ENCODE measurements around the gene ZNF766. TPM values are rescaled to one million over a fixed set of nuclear protein-coding genes. Genes with fewer than 3 reads are reported as not detected.
A peak's percentile ranks its signal among the peaks of the same experiment; 100 is the strongest.
"Not testable (repeated sequence)": the region's sequence is repeated elsewhere in the genome, so short reads cannot be mapped to it uniquely, and the experiment has no call there.

ZNF766 gene
- total RNA-seq, 1 experiment from 2014 or later: 32.9 TPM

DNA sequence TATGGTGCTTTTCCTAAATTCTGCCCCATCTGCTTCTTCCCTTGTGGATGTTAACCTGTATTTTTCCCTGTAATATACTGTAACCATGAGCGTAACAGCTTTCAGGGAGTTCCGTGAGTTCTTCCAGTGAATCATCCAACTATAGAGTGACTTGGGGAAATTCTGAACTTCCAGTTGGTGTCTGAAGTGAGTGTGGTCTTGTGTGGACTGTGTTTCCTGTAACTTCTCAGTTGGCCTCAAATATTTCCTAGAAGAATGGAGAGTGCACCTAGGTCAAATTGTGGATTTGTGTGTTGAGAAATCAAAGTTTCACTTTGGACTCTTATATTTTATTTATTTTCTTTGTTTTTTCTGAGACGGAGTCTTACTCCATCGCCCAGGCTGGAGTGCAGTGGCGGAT, 11.0 kb upstream of the ZNF766 start:
- no peak for TF ChIP-seq SMAD3 (CRISPR knock-in tag; IDR thresholded peaks at IDR 0.05; ENCODE audit: borderline replicate concordance)
- no peak for TF ChIP-seq ETV6 (CRISPR knock-in tag; IDR thresholded peaks at IDR 0.05)
- no peak for TF ChIP-seq TEAD1 (CRISPR knock-in tag; IDR thresholded peaks at IDR 0.05)
- no peak for TF ChIP-seq FOXJ3 (CRISPR knock-in tag; IDR thresholded peaks at IDR 0.05; ENCODE audit: borderline replicate concordance)
- TF ChIP-seq IRF2 (CRISPR knock-in tag; IDR thresholded peaks at IDR 0.05; ENCODE audit: borderline replicate concordance, low read depth): no peak
- no peak for TF ChIP-seq RELA (CRISPR knock-in tag; IDR thresholded peaks at IDR 0.05; ENCODE audit: borderline replicate concordance)
- TF ChIP-seq KAT7 (CRISPR knock-in tag; IDR thresholded peaks at IDR 0.05; ENCODE audit: borderline replicate concordance): no peak
- TF ChIP-seq, protein P1, sequence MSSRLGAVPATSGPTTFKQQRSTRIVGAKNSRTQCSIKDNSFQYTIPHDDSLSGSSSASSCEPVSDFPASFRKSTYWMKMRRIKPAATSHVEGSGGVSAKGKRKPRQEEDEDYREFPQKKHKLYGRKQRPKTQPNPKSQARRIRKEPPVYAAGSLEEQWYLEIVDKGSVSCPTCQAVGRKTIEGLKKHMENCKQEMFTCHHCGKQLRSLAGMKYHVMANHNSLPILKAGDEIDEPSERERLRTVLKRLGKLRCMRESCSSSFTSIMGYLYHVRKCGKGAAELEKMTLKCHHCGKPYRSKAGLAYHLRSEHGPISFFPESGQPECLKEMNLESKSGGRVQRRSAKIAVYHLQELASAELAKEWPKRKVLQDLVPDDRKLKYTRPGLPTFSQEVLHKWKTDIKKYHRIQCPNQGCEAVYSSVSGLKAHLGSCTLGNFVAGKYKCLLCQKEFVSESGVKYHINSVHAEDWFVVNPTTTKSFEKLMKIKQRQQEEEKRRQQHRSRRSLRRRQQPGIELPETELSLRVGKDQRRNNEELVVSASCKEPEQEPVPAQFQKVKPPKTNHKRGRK (CRISPR knock-in tag; IDR thresholded peaks at IDR 0.05; ENCODE audit: borderline replicate concordance): no peak
- POLR2A ChIA-PET: no interaction called here
- H3K27ac Mint-ChIP-seq: no peak overlapping the region
- ATAC-seq (no peak), DNase-seq (ENCODE audit: low spot score) (no peak)
- CTCF ChIA-PET: no interaction called here
- H3K36me3 Mint-ChIP-seq: no peaks in the 10 kb centered on the region; the same call in 1 of the 2 replicates
- H3K27me3 Mint-ChIP-seq (ENCODE audit: low read depth): peaks cover 16% of the 10 kb centered on the region
- peaks cover 17% of the 10 kb centered on the region for H3K9me3 Mint-ChIP-seq
- H3K4me1 Mint-ChIP-seq: no peaks in the 10 kb centered on the region
- no peak overlapping the region for H3K4me3 Mint-ChIP-seq

DNA sequence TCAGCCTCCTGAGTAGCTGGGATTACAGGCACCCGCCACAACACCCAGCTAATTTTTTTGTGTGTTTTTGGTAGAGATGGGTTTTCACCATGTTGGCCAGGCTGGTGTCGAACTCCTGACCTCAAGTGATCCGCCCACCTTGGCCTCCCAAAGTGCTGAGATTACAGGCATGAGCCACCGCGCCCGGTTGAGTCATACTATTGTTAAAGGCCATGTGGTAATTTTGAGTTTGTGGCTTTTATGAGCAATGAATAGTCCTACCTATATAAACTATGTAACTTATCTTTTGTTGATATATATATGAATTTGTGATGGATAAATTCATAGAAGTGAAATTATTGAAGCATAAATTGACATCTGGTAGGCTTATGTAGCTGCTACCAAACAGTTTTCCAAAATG, 3.8 kb upstream of the ZNF766 start:
- POLR2A ChIA-PET; ATAC-seq; H3K4me3 Mint-ChIP-seq; H3K27ac Mint-ChIP-seq; H3K9me3 Mint-ChIP-seq; H3K27me3 Mint-ChIP-seq (ENCODE audit: low read depth); H3K36me3 Mint-ChIP-seq; H3K4me1 Mint-ChIP-seq; DNase-seq (ENCODE audit: low spot score): not testable (repeated sequence)
- CTCF ChIA-PET: interaction anchor here (1.1 kb wide), 1 partner anchor 9 kb away, joined by 5 read pairs; no protein-coding TSS in a partner anchor

DNA sequence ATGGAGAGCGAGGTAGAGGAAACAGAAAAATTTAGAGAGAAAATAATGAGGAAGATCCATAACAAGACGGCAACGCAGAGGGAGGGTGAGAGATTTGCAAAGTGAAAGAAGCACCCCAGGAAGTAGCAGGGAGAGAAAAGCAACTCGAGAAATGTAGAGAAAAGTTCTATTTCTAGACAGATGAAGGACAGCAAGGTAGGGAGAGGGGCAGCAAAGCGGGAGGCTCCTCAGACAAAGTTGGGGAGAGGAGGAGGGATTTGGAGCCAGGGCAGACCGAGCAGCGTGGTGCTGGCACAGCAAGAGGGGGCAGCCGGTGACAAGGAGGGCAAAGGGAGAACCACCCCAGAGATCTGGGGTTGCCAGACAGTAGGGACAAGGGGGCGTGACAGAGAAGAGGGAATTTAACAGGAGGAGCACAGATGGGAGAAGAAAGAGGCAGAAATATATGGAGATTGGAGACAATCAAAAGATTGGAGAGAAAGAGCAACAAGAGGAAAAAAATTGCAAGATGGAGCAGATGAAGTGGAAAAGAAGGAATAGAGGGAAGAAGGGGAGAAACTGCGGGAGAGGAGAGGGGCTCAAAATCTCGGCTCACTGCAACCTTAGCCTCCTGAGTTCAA, 989 bp downstream of the ZNF766 start:
- peak overlapping the region; percentile 93 for H3K27ac Mint-ChIP-seq
- peaks cover 28% of the 10 kb centered on the region for H3K4me1 Mint-ChIP-seq
- no peaks in the 10 kb centered on the region; the same call in 1 of the 2 replicates for H3K27me3 Mint-ChIP-seq (ENCODE audit: low read depth)
- TF ChIP-seq EMX1 (CRISPR knock-in tag; IDR thresholded peaks at IDR 0.05) (no peak), ZNF671 (CRISPR knock-in tag; IDR thresholded peaks at IDR 0.05) (no peak), FOXJ3 (CRISPR knock-in tag; IDR thresholded peaks at IDR 0.05; ENCODE audit: borderline replicate concordance) (no peak), KAT7 (CRISPR knock-in tag; IDR thresholded peaks at IDR 0.05; ENCODE audit: borderline replicate concordance) (no peak), MYBL2 (CRISPR knock-in tag; IDR thresholded peaks at IDR 0.05) (no peak), ZNF317 (CRISPR knock-in tag; IDR thresholded peaks at IDR 0.05; ENCODE audit: borderline replicate concordance, low read depth) (no peak), ELF4 (CRISPR knock-in tag; IDR thresholded peaks at IDR 0.05; ENCODE audit: low read depth) (no peak), NFATC4 (CRISPR knock-in tag; IDR thresholded peaks at IDR 0.05) (no peak), ATF1 (CRISPR knock-in tag; IDR thresholded peaks at IDR 0.05) (no peak), NR1H2 (CRISPR knock-in tag; IDR thresholded peaks at IDR 0.05) (no peak)
- TF ChIP-seq, protein P2, sequence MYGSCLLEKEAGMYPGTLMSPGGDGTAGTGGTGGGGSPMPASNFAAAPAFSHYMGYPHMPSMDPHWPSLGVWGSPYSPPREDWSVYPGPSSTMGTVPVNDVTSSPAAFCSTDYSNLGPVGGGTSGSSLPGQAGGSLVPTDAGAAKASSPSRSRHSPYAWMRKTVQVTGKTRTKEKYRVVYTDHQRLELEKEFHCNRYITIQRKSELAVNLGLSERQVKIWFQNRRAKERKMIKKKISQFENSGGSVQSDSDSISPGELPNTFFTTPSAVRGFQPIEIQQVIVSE (CRISPR knock-in tag; IDR thresholded peaks at IDR 0.05; ENCODE audit: borderline replicate concordance): no peak
- TF ChIP-seq, protein P3, sequence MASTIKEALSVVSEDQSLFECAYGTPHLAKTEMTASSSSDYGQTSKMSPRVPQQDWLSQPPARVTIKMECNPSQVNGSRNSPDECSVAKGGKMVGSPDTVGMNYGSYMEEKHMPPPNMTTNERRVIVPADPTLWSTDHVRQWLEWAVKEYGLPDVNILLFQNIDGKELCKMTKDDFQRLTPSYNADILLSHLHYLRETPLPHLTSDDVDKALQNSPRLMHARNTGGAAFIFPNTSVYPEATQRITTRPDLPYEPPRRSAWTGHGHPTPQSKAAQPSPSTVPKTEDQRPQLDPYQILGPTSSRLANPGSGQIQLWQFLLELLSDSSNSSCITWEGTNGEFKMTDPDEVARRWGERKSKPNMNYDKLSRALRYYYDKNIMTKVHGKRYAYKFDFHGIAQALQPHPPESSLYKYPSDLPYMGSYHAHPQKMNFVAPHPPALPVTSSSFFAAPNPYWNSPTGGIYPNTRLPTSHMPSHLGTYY (CRISPR knock-in tag; IDR thresholded peaks at IDR 0.05): no peak
- TF ChIP-seq, protein P4, sequence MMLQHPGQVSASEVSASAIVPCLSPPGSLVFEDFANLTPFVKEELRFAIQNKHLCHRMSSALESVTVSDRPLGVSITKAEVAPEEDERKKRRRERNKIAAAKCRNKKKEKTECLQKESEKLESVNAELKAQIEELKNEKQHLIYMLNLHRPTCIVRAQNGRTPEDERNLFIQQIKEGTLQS (CRISPR knock-in tag; conservative IDR thresholded peaks at IDR 0.05): no peak
- TF ChIP-seq, protein P5, sequence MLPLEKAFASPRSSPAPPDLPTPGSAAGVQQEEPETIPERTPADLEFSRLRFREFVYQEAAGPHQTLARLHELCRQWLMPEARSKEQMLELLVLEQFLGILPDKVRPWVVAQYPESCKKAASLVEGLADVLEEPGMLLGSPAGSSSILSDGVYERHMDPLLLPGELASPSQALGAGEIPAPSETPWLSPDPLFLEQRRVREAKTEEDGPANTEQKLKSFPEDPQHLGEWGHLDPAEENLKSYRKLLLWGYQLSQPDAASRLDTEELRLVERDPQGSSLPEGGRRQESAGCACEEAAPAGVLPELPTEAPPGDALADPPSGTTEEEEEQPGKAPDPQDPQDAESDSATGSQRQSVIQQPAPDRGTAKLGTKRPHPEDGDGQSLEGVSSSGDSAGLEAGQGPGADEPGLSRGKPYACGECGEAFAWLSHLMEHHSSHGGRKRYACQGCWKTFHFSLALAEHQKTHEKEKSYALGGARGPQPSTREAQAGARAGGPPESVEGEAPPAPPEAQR (CRISPR knock-in tag; IDR thresholded peaks at IDR 0.05): no peak
- TF ChIP-seq, protein P6, sequence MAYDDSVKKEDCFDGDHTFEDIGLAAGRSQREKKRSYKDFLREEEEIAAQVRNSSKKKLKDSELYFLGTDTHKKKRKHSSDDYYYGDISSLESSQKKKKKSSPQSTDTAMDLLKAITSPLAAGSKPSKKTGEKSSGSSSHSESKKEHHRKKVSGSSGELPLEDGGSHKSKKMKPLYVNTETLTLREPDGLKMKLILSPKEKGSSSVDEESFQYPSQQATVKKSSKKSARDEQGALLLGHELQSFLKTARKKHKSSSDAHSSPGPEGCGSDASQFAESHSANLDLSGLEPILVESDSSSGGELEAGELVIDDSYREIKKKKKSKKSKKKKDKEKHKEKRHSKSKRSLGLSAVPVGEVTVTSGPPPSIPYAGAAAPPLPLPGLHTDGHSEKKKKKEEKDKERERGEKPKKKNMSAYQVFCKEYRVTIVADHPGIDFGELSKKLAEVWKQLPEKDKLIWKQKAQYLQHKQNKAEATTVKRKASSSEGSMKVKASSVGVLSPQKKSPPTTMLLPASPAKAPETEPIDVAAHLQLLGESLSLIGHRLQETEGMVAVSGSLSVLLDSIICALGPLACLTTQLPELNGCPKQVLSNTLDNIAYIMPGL (CRISPR knock-in tag; IDR thresholded peaks at IDR 0.05): no peak
- TF ChIP-seq, protein P7, sequence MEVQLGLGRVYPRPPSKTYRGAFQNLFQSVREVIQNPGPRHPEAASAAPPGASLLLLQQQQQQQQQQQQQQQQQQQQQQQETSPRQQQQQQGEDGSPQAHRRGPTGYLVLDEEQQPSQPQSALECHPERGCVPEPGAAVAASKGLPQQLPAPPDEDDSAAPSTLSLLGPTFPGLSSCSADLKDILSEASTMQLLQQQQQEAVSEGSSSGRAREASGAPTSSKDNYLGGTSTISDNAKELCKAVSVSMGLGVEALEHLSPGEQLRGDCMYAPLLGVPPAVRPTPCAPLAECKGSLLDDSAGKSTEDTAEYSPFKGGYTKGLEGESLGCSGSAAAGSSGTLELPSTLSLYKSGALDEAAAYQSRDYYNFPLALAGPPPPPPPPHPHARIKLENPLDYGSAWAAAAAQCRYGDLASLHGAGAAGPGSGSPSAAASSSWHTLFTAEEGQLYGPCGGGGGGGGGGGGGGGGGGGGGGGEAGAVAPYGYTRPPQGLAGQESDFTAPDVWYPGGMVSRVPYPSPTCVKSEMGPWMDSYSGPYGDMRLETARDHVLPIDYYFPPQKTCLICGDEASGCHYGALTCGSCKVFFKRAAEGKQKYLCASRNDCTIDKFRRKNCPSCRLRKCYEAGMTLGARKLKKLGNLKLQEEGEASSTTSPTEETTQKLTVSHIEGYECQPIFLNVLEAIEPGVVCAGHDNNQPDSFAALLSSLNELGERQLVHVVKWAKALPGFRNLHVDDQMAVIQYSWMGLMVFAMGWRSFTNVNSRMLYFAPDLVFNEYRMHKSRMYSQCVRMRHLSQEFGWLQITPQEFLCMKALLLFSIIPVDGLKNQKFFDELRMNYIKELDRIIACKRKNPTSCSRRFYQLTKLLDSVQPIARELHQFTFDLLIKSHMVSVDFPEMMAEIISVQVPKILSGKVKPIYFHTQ (CRISPR knock-in tag; IDR thresholded peaks at IDR 0.05): no peak
- ChIA-PET POLR2A (no interaction called here), CTCF (no interaction called here)
- H3K9me3 Mint-ChIP-seq: peaks cover 18% of the 10 kb centered on the region
- peak overlapping the region; percentile 97 for H3K4me3 Mint-ChIP-seq
- peak; percentile 6; the same call in 1 of the 2 replicates for ATAC-seq
- peaks cover 39% of the 10 kb centered on the region for H3K36me3 Mint-ChIP-seq
- DNase-seq (ENCODE audit: low spot score): no peak
